ENCODE data around the gene DDAH2. TPM values are rescaled to one million over a fixed set of nuclear protein-coding genes. Genes with fewer than 3 reads are reported as not detected.
A peak's percentile ranks its signal among the peaks of the same experiment; 100 is the strongest.

The DDAH2 gene
- total RNA-seq, 1 donor from 2014 or later = 72.4 TPM

DNA sequence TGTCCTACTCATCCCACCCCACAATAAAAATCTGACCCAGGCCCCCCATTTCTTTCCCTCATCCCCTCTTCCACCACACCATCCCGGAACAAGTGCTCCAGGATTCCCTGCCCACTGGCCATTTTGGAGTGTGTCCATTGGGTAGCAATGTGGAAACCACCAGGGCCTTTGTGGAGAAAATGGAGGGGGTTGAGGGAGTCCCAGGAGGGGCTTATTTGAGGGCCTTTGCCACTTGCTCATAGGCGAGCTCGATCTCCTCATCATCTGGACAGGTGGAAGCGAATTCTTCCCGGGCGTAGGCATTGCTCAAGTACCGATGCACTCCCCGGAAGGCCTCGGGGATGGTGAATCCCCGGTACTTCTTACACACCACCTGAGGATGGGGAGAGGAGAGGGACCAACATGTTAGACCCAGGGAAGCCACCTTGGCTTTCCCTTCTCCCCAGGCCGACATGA is 1.6 kb upstream of the DDAH2 start:
- Histone ChIP-seq H3K4me1 (ENCODE audit: insufficient read depth, low read length) (peaks cover 29% of the 10 kb centered on the region), H3K9me3 (ENCODE audit: insufficient read depth, low read depth, low read length) (no peaks in the 10 kb centered on the region), H3K79me2 (ENCODE audit: insufficient read depth, low read length) (peaks cover 44% of the 10 kb centered on the region), H3K27me3 (ENCODE audit: insufficient read depth, low read length) (no peaks in the 10 kb centered on the region), H4K20me1 (ENCODE audit: insufficient read depth, low read length) (peaks cover 67% of the 10 kb centered on the region), H3K36me3 (ENCODE audit: insufficient read depth, low read length) (peaks cover 39% of the 10 kb centered on the region), H3K4me2 (ENCODE audit: low read length) (peak overlapping the region; percentile 96), H3K9ac (ENCODE audit: low read length) (peak overlapping the region; percentile 88), H2AFZ (ENCODE audit: low read depth, low read length) (no peak overlapping the region), H3K27ac (ENCODE audit: low read depth, low read length) (peak overlapping the region; percentile 77), H3K4me3 (ENCODE audit: insufficient read depth, low read depth, low read length) (peak overlapping the region; percentile 86)
- peaks cover 23% of the 10 kb centered on the region for H3K4me1 Mint-ChIP-seq (ENCODE audit: low read depth, unreplicated experiment)
- no peak for FAIRE-seq
- no peaks in the 10 kb centered on the region for H3K9me3 Mint-ChIP-seq (ENCODE audit: unreplicated experiment)
- H3K27me3 Mint-ChIP-seq (ENCODE audit: low read depth, unreplicated experiment) = no peaks in the 10 kb centered on the region
- no peak for DNase-seq (ENCODE audit: low read depth)
- H3K4me3 Mint-ChIP-seq (ENCODE audit: unreplicated experiment) = peak overlapping the region; percentile 90
- peaks cover 24% of the 10 kb centered on the region for H3K36me3 Mint-ChIP-seq (ENCODE audit: low read depth, unreplicated experiment)
- peak overlapping the region; percentile 66 for H3K27ac Mint-ChIP-seq (ENCODE audit: unreplicated experiment)
- TF ChIP-seq EZH2 (IDR thresholded peaks at IDR 0.05; ENCODE audit: insufficient read depth, low read length) = no peak
- TF ChIP-seq, protein P1, sequence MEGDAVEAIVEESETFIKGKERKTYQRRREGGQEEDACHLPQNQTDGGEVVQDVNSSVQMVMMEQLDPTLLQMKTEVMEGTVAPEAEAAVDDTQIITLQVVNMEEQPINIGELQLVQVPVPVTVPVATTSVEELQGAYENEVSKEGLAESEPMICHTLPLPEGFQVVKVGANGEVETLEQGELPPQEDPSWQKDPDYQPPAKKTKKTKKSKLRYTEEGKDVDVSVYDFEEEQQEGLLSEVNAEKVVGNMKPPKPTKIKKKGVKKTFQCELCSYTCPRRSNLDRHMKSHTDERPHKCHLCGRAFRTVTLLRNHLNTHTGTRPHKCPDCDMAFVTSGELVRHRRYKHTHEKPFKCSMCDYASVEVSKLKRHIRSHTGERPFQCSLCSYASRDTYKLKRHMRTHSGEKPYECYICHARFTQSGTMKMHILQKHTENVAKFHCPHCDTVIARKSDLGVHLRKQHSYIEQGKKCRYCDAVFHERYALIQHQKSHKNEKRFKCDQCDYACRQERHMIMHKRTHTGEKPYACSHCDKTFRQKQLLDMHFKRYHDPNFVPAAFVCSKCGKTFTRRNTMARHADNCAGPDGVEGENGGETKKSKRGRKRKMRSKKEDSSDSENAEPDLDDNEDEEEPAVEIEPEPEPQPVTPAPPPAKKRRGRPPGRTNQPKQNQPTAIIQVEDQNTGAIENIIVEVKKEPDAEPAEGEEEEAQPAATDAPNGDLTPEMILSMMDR (IDR thresholded peaks at IDR 0.05; ENCODE audit: insufficient read depth, low read depth, low read length) = no peak

DNA sequence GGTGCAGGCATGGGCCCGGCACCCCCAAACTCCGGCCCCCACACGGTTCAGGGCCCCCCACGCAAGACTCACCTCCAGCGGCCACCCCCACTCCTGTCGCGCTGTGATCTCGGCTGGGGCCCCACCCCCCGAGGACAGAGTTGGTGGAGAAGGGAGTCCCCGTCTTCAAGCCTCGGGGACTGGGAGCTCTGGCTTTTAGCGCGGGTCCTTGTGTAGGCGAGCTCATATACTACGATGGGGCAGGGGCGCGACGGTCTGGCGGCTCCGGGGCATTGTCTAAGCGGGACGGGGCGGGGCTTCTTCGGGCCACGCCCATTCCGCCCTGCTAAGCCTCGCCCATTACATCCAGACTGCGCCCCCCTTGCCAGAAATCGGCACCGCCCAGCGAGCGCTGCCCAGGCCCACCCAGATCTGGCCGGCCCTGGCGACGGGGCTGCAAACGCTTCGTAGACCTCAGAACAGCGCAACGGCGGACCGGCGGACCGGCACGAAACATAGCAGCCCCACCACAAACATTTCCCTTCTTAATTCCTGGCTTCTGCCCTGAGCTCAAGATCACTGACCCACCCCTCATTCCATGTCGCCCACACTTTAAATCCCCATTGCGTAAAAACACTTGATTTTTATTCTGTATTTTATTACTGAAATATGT is 1.0 kb upstream of the DDAH2 start:
- DNase-seq (ENCODE audit: low read depth) (peak; percentile 78), FAIRE-seq (no peak)
- no peaks in the 10 kb centered on the region for H3K9me3 Mint-ChIP-seq (ENCODE audit: unreplicated experiment)
- H3K4me3 Mint-ChIP-seq (ENCODE audit: unreplicated experiment) = peak overlapping the region; percentile 90
- peaks cover 26% of the 10 kb centered on the region for H3K36me3 Mint-ChIP-seq (ENCODE audit: low read depth, unreplicated experiment)
- Histone ChIP-seq H3K4me3 (ENCODE audit: insufficient read depth, low read depth, low read length) (peak overlapping the region; percentile 86), H4K20me1 (ENCODE audit: insufficient read depth, low read length) (peaks cover 63% of the 10 kb centered on the region), H3K9me3 (ENCODE audit: insufficient read depth, low read depth, low read length) (no peaks in the 10 kb centered on the region), H3K27me3 (ENCODE audit: insufficient read depth, low read length) (no peaks in the 10 kb centered on the region), H3K9ac (ENCODE audit: low read length) (peak overlapping the region; percentile 88), H3K27ac (ENCODE audit: low read depth, low read length) (peak overlapping the region; percentile 77), H3K4me1 (ENCODE audit: insufficient read depth, low read length) (peaks cover 29% of the 10 kb centered on the region), H3K36me3 (ENCODE audit: insufficient read depth, low read length) (peaks cover 39% of the 10 kb centered on the region), H3K79me2 (ENCODE audit: insufficient read depth, low read length) (peaks cover 39% of the 10 kb centered on the region), H2AFZ (ENCODE audit: low read depth, low read length) (peak overlapping the region; percentile 77), H3K4me2 (ENCODE audit: low read length) (peak overlapping the region; percentile 96)
- H3K27me3 Mint-ChIP-seq (ENCODE audit: low read depth, unreplicated experiment) = no peaks in the 10 kb centered on the region
- peak overlapping the region; percentile 87 for H3K27ac Mint-ChIP-seq (ENCODE audit: unreplicated experiment)
- TF ChIP-seq, protein P1 (IDR thresholded peaks at IDR 0.05; ENCODE audit: insufficient read depth, low read depth, low read length) = no peak
- no peak for TF ChIP-seq EZH2 (IDR thresholded peaks at IDR 0.05; ENCODE audit: insufficient read depth, low read length)
- H3K4me1 Mint-ChIP-seq (ENCODE audit: low read depth, unreplicated experiment) = peaks cover 23% of the 10 kb centered on the region

DNA sequence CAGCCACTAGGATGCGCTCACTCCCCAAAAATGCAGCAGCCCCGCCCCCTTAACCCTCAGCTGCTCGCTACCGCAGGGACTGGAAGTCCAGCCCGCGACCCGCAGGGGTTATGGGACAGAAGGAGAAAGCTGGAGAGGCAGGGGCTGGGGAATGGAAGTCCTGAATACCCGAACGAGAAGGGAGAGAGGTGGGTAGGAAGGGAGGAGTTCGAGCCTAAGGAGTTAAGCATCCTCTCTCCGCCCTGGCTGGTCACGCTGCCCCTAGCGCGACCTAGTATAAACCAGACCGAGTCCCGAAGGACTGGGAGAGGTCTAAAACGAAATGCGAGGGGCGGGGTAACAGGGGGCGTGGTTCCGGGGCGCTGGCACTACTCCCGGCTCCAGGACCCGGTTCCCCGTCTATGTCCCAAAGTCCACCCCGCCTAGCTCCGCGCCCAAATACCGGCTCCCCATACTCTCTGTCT is 448 bp upstream of the DDAH2 start:
- Histone ChIP-seq H3K4me2 (ENCODE audit: low read length) (peak overlapping the region; percentile 96), H3K79me2 (ENCODE audit: insufficient read depth, low read length) (peaks cover 33% of the 10 kb centered on the region), H3K36me3 (ENCODE audit: insufficient read depth, low read length) (peaks cover 39% of the 10 kb centered on the region), H4K20me1 (ENCODE audit: insufficient read depth, low read length) (peaks cover 58% of the 10 kb centered on the region), H3K4me1 (ENCODE audit: insufficient read depth, low read length) (peaks cover 29% of the 10 kb centered on the region), H3K27me3 (ENCODE audit: insufficient read depth, low read length) (no peaks in the 10 kb centered on the region), H3K4me3 (ENCODE audit: insufficient read depth, low read depth, low read length) (peak overlapping the region; percentile 86), H2AFZ (ENCODE audit: low read depth, low read length) (peak overlapping the region; percentile 77), H3K9ac (ENCODE audit: low read length) (peak overlapping the region; percentile 88), H3K27ac (ENCODE audit: low read depth, low read length) (peak overlapping the region; percentile 77), H3K9me3 (ENCODE audit: insufficient read depth, low read depth, low read length) (no peaks in the 10 kb centered on the region)
- H3K27me3 Mint-ChIP-seq (ENCODE audit: low read depth, unreplicated experiment) = no peaks in the 10 kb centered on the region
- H3K27ac Mint-ChIP-seq (ENCODE audit: unreplicated experiment) = peak overlapping the region; percentile 87
- DNase-seq (ENCODE audit: low read depth) = peak; percentile 70
- H3K4me1 Mint-ChIP-seq (ENCODE audit: low read depth, unreplicated experiment) = peaks cover 23% of the 10 kb centered on the region
- no peak for FAIRE-seq
- no peaks in the 10 kb centered on the region for H3K9me3 Mint-ChIP-seq (ENCODE audit: unreplicated experiment)
- peaks cover 29% of the 10 kb centered on the region for H3K36me3 Mint-ChIP-seq (ENCODE audit: low read depth, unreplicated experiment)
- peak overlapping the region; percentile 90 for H3K4me3 Mint-ChIP-seq (ENCODE audit: unreplicated experiment)
- no peak for TF ChIP-seq EZH2 (IDR thresholded peaks at IDR 0.05; ENCODE audit: insufficient read depth, low read length)
- TF ChIP-seq, protein P1 (IDR thresholded peaks at IDR 0.05; ENCODE audit: insufficient read depth, low read depth, low read length) = no peak
